Hematopoietic multipotent progenitor cell treated with erythropoietin and hydrocortisone succinate and interleukin-3 and kit ligand, for 4 days (in vitro differentiated cells): ENCODE measurements around the gene STK32B.
A peak's percentile ranks its signal among the peaks of the same experiment; 100 is the strongest.
"Not testable (repeated sequence)": the region's sequence is repeated elsewhere in the genome, so short reads cannot be mapped to it uniquely, and the experiment has no call there.

Source experiments
- DNase-seq: peaks from one replicate; pipeline ENCODE4 v3.0.0-alpha.2; 2015

STK32B gene

GRCh38 chr4:5032813-5033212 lies 18.5 kb upstream of the STK32B start:
- DNase-seq = peak; percentile 39

GRCh38 chr4:5033281-5033841 lies 17.9 kb upstream of the STK32B start:
- peak; percentile 74 for DNase-seq

DNA sequence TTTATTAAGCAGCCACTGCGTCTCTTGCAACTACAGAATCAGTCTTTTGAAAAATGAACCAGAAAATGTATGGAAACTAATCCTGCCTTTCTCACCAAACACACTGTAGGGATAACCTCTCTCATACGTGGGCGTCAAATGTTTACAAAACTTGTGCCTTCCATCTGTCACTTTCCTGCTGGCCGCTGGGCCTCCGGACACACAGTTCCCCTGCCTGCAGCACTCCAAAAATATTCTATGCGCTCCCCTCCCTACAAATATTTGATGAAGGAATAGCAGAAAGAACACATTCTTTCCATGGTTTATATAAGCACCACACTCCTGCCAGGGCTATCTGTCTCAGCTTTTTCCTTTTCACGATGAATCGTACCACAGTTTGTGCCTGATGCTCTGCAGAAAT lies 17.1 kb upstream of the STK32B start:
- no peak for DNase-seq

DNA sequence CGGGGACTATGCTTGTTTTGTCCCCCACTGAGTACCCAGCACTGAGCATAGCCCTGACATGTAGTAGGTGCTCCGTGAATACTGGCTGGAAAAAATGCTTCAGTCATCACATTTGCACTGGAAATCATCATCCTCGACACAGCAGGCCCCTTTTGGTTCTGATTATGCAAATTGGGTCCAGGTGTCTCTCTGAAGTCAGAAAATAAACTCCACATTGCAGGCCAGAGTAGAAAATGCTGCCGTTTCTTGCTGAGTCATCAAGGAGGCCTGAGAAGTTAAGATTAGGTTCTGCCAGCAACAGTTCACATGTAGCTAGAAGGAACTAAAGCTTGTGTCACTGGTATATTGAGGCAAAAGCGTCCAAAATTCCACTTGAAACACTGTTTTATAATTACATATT lies 15.0 kb upstream of the STK32B start:
- DNase-seq = peak; percentile 94

DNA sequence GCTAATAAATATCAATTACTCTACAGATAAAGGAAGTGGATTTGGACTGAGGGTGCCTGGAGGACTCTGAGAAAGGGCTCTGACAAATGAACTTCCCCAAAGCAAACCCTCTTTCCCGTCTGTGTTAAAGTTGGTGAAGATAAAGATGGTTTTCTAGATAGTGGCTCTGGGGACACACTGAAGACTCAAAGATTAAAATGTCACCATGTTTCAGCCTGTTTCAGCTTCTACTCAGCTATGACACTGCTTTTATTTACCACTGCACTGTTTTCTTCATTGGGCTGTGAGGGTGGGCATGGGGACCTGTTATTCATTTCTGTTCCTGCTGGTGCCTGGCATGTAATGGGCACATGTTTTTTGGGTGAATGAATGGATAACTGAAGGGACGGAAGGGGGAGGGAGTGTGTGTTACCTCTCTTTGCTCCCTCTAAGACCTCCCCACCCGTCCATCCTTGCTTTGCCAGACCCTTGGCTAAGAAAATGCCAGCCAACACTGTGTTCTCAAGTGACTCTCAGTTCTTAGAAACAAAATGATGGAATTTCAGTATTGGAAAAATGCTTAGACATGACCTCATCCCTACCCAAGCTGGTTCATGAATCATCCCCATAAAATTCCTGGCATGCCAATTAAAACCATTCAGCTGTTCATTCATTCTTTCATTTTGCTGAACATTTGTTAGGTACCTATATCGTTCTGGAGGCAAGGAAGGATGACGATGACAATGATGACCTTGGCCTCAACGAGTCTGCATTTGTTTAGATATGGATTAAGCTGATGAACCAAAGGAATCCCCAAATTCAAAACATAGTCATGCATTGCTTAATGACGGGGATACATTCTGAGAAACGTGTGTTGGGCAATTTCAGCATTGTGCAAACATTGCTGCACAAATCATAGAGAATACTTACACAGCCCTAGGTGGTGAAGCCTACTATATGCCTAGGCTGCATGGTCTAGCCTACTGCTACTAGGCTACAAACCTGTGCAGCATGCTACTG lies 13.4 kb upstream of the STK32B start:
- DNase-seq = peak; percentile 94

- no peak for DNase-seq
These were observed 11.5 kb upstream of the STK32B start for GRCh38 chr4:5039800-5040199.

DNA sequence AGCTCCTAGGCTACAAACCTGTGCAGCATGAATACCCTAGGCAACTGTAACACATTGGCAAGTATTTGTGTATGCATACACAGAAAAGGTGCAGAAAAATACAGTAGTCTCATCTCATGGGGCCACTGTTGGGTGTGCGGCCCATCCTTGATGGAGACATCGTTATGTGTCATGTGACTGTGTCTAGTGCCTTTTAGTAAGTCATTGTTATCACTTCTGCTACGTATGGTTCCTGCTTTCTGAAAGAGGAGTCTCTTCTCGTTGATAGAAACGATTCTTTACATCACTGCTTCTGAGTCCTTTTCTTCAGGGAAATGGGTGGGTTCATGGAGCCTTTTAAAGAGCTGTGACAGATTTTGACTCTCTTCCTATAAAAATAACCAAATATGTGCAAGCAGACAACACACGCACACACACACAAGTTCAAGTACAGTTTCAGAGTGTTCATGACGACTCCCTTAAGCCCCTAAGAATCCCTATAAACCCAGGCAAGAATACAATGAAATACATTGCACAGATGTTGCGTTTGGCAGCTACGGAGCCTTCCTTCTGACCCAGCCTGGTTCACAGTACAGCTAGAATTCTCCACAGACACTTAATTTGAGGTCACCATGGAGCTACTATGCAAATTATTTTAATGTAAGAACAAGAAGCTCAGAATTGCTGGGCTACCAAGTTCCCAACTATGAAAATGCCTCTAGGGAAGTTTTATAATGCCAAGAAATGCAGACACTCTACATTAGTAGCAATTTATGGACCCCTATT lies 10.2 kb upstream of the STK32B start:
- peak; percentile 46 for DNase-seq

DNA sequence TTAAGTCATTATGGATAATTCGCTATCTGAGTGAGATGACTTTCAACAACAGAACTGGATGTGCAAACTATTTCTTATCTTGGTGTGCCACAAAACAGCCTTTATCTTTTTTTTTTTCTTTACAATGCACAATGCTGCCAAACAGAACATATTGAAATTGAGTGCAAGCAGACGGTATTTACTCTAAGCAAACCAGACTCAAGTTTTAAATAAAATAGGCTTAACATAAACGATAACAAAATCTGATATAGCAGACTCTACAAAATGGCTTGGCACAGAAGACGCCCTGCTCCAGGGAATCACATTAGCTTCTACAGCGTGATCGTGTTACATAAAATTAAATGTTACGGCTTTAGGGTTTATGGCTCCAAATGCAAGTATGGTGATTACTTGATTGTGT lies 9.6 kb upstream of the STK32B start:
- peak; percentile 80 for DNase-seq

- DNase-seq = peak; percentile 20
These were observed 7.7 kb upstream of the STK32B start for GRCh38 chr4:5043579-5043978.

GRCh38 chr4:5044341-5044740 lies 6.9 kb upstream of the STK32B start:
- no peak for DNase-seq

DNA sequence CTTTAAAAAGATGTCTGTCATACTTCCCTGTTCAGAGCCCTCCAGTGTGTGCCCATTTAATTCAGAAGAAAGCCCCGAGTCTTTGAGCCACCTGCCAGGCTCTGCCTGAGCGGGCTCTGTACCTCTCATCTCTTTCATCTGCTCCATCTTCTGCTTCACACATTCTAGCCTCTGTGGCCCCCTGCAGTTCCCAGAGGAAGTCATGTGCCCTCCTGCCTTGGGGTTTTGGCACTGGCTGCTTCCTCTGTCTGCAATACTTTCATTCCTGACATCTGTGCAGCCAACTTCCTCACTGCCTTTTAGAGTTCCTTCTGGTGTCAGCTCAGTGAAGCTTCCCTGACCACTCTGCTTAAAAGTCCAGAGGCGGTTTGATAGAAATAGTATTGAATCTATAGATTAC lies 6.2 kb upstream of the STK32B start:
- peak; percentile 84 for DNase-seq

DNA sequence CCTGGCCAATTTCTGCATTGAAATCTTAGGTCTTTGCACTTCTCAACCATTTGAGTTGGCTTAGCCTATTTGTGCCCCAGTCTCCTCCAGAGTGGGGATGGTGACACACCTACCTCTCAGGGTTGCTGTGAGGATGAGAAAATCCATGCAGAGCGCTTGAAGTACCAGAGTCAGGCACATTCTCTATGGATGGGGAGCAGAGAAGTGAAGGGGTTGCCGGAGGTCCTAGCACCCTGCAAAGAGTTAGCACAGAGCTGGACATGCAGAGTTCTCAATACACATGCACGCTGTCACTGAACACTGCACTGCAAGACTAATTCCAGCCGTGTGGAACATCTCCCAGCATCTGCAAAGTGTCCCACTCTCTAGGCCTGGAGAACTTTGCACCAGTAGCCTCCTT lies 2.6 kb upstream of the STK32B start:
- DNase-seq = no peak

GRCh38 chr4:5050520-5051277 lies 581 bp upstream of the STK32B start:
- peak; percentile 91 for DNase-seq

DNA sequence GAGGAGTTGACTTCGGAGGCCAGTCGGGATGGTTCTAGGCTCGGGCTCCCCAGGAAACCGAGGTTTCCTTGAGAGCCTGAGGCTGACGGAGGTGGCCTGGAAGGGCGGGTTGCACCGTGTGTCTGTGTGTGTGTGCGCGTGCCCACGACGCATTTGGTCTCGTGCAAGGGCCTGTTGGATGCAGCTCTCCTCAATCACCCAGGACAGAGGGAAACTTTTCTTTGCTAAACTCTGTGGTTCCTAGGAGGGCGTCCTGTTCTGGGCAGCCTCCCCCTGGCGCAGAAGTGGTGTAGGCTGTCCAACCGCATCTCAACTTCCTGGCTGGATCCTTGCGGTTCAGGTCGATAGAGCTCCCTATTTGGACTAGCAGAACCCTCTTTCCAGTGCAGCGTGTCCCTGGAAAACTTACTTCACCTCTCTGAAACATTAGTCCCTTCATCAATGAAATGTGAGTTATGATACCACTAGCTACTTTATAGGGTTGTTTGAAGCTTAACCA lies 973 bp downstream of the STK32B start:
- no peak for DNase-seq

- no peak for DNase-seq
These were observed 1.6 kb downstream of the STK32B start for GRCh38 chr4:5052726-5053425.

DNA sequence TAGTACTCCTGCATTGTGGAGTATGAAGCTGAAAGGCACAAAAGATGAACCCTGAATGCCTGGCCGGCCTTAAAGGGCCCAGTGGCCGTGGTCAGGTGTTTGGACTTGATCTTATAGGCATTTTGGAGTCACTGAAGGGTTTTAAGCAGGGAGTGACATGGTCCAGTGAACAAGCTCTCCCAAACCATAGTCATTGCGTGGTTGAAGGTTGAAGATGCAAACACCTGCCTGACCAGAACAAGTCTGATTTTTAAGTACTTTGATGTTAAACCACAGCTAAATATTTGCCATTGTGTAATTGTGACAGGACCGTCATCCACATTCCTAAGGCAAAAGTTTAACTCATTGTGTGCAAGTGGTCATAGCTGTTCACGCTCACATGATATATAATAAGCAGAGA lies 3.3 kb downstream of the STK32B start:
- no peak for DNase-seq

DNA sequence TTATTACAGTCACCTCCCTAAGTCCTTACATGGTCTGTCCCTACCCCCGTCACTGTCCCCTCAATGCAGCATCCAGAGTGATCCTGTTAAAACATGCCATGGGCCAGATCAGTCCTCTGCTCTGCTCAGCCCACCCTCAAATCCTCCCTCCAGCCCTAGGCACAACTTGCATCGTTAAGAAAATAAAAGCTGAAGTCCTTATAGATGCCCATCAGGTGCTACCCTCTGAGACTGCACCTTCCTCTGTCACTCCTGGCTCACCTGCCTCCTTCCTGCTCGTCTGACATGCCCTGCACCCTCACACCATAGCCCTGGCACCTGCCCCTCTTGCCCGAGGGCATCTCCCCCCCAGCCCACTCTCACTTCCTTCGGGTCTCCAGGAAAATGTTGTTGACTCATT lies 4.1 kb downstream of the STK32B start:
- no peak for DNase-seq

- DNase-seq = no peak
These were observed 14.8 kb downstream of the STK32B start for GRCh38 chr4:5066101-5066500.

DNA sequence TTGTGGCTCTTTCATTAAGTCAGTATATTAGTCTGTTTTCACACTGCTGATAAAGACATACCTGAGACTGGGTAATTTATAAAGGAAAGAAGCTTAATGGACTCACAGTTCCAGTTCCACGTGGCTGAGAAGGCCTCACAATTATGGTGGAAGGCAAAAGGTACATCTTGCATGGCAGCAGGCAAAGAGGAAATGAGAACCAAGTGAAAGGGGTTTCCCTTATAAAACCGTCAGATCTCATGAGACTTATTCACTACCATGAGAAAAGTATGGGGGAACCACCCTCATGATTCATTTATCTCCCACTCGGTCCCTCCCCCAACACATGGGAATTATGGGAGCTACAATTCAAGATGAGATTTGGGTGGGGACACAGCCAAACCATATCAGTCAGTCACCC lies 15.7 kb downstream of the STK32B start:
- not testable (repeated sequence) for DNase-seq

GRCh38 chr4:5067908-5068307 lies 16.6 kb downstream of the STK32B start:
- DNase-seq = no peak

- no peak for DNase-seq
These were observed 18.6 kb downstream of the STK32B start for GRCh38 chr4:5069901-5070300.

DNA sequence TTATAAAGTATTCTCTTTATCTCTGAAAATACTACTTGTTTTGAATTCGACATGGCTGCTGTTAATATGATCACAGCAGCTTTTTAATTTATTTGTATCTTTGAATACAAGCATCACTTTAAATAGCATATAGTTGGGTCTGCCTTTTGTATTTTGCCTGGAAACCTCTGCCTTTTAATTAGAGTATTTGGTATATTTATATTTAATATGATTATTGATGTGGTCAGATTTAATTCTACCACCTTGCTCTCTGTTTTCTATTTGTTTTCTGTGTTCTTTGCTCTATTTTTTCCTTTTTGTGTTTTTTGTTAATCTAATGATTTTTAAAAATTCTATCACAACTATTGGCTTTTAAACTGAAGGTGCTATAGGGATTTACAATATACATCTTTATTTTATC lies 21.7 kb downstream of the STK32B start:
- no peak for DNase-seq
